ENCODE data around the gene CBFA2T2.

CBFA2T2 gene

GRCh38 chr20:33656010-33656782 is 166.3 kb downstream of the CBFA2T2 start:
- Mint-ChIP-seq H3K4me3 (no peak overlapping the region), H3K9me3 (no peaks in the 10 kb centered on the region), H3K4me1 (ENCODE audit: low read depth) (peaks cover 8% of the 10 kb centered on the region), H3K36me3 (ENCODE audit: low read depth) (peaks cover 10% of the 10 kb centered on the region), H3K27ac (no peak overlapping the region), H3K27me3 (ENCODE audit: low read depth) (no peaks in the 10 kb centered on the region)

- Mint-ChIP-seq H3K27ac (no peak overlapping the region), H3K27me3 (ENCODE audit: low read depth) (no peaks in the 10 kb centered on the region), H3K4me1 (ENCODE audit: low read depth) (peaks cover 4% of the 10 kb centered on the region), H3K9me3 (no peaks in the 10 kb centered on the region), H3K4me3 (no peak overlapping the region), H3K36me3 (ENCODE audit: low read depth) (peaks cover 10% of the 10 kb centered on the region)
Observed at GRCh38 chr20:33656783-33657703, 167.1 kb downstream of the CBFA2T2 start.

GRCh38 chr20:33657704-33658095 is 167.8 kb downstream of the CBFA2T2 start:
- Mint-ChIP-seq H3K4me3 (no peak overlapping the region), H3K36me3 (ENCODE audit: low read depth) (peaks cover 10% of the 10 kb centered on the region), H3K27ac (no peak overlapping the region), H3K4me1 (ENCODE audit: low read depth) (peaks cover 5% of the 10 kb centered on the region), H3K9me3 (no peaks in the 10 kb centered on the region), H3K27me3 (ENCODE audit: low read depth) (no peaks in the 10 kb centered on the region)

GRCh38 chr20:33658510-33658909 is 168.6 kb downstream of the CBFA2T2 start:
- Mint-ChIP-seq H3K27me3 (ENCODE audit: low read depth) (no peaks in the 10 kb centered on the region), H3K4me1 (ENCODE audit: low read depth) (peaks cover 9% of the 10 kb centered on the region), H3K4me3 (no peak overlapping the region), H3K9me3 (no peaks in the 10 kb centered on the region), H3K27ac (no peak overlapping the region), H3K36me3 (ENCODE audit: low read depth) (peaks cover 10% of the 10 kb centered on the region)

GRCh38 chr20:33658929-33659328 is 169.0 kb downstream of the CBFA2T2 start:
- H3K36me3 Mint-ChIP-seq (ENCODE audit: low read depth), result peaks cover 10% of the 10 kb centered on the region
- peaks cover 9% of the 10 kb centered on the region for H3K4me1 Mint-ChIP-seq (ENCODE audit: low read depth)
- no peaks in the 10 kb centered on the region for H3K9me3 Mint-ChIP-seq
- no peaks in the 10 kb centered on the region for H3K27me3 Mint-ChIP-seq (ENCODE audit: low read depth)
- no peak overlapping the region for H3K4me3 Mint-ChIP-seq
- no peak overlapping the region for H3K27ac Mint-ChIP-seq

GRCh38 chr20:33659341-33660034 is 169.6 kb downstream of the CBFA2T2 start:
- H3K36me3 Mint-ChIP-seq (ENCODE audit: low read depth), result peaks cover 12% of the 10 kb centered on the region
- H3K9me3 Mint-ChIP-seq, result no peaks in the 10 kb centered on the region
- no peaks in the 10 kb centered on the region for H3K27me3 Mint-ChIP-seq (ENCODE audit: low read depth)
- no peak overlapping the region for H3K4me3 Mint-ChIP-seq
- H3K27ac Mint-ChIP-seq, result no peak overlapping the region
- peaks cover 12% of the 10 kb centered on the region for H3K4me1 Mint-ChIP-seq (ENCODE audit: low read depth)

- Mint-ChIP-seq H3K27ac (no peak overlapping the region), H3K36me3 (ENCODE audit: low read depth) (peaks cover 14% of the 10 kb centered on the region), H3K9me3 (no peaks in the 10 kb centered on the region), H3K27me3 (ENCODE audit: low read depth) (no peaks in the 10 kb centered on the region), H3K4me1 (ENCODE audit: low read depth) (peaks cover 19% of the 10 kb centered on the region), H3K4me3 (no peak overlapping the region)
Observed at GRCh38 chr20:33660035-33660684, 170.3 kb downstream of the CBFA2T2 start.

- Mint-ChIP-seq H3K4me3 (no peak overlapping the region), H3K27ac (no peak overlapping the region), H3K27me3 (ENCODE audit: low read depth) (no peaks in the 10 kb centered on the region), H3K4me1 (ENCODE audit: low read depth) (peaks cover 23% of the 10 kb centered on the region), H3K9me3 (no peaks in the 10 kb centered on the region), H3K36me3 (ENCODE audit: low read depth) (peaks cover 14% of the 10 kb centered on the region)
Observed at GRCh38 chr20:33660685-33661058, 170.8 kb downstream of the CBFA2T2 start.

GRCh38 chr20:33662172-33662571 is 172.3 kb downstream of the CBFA2T2 start, which contains the start of gene C20orf144:
TSS of gene C20orf144 (plus strand) at chr20:33662327. CDS start at chr20:33662346, 19 bp downstream.
- H3K27ac Mint-ChIP-seq, result peak within 1 kb of the TSS; percentile 89
- H3K4me3 Mint-ChIP-seq, result peak within 1 kb of the TSS; percentile 89
- H3K9me3 Mint-ChIP-seq, result no peaks in the 10 kb centered on the region
- H3K27me3 Mint-ChIP-seq (ENCODE audit: low read depth), result no peaks in the 10 kb centered on the region
- H3K36me3 Mint-ChIP-seq (ENCODE audit: low read depth), result peaks cover 14% of the 10 kb centered on the region
- peaks cover 31% of the 10 kb centered on the region for H3K4me1 Mint-ChIP-seq (ENCODE audit: low read depth)

- Mint-ChIP-seq H3K4me3 (peak overlapping the region; percentile 89), H3K9me3 (no peaks in the 10 kb centered on the region), H3K27me3 (ENCODE audit: low read depth) (no peaks in the 10 kb centered on the region), H3K4me1 (ENCODE audit: low read depth) (peaks cover 37% of the 10 kb centered on the region), H3K36me3 (ENCODE audit: low read depth) (peaks cover 11% of the 10 kb centered on the region), H3K27ac (peak overlapping the region; percentile 91)
Observed at GRCh38 chr20:33663161-33664084, 173.5 kb downstream of the CBFA2T2 start.

- Mint-ChIP-seq H3K36me3 (ENCODE audit: low read depth) (peaks cover 9% of the 10 kb centered on the region), H3K27me3 (ENCODE audit: low read depth) (no peaks in the 10 kb centered on the region), H3K4me3 (peak overlapping the region; percentile 89), H3K4me1 (ENCODE audit: low read depth) (peaks cover 39% of the 10 kb centered on the region), H3K9me3 (no peaks in the 10 kb centered on the region), H3K27ac (peak overlapping the region; percentile 91)
Observed at GRCh38 chr20:33664085-33664761, 174.3 kb downstream of the CBFA2T2 start.

GRCh38 chr20:33664762-33665144 is 174.9 kb downstream of the CBFA2T2 start:
- Mint-ChIP-seq H3K27ac (peak overlapping the region; percentile 91), H3K4me1 (ENCODE audit: low read depth) (peaks cover 40% of the 10 kb centered on the region), H3K9me3 (no peaks in the 10 kb centered on the region), H3K36me3 (ENCODE audit: low read depth) (peaks cover 10% of the 10 kb centered on the region), H3K4me3 (peak overlapping the region; percentile 89), H3K27me3 (ENCODE audit: low read depth) (no peaks in the 10 kb centered on the region)

Data from T-helper 1 cell treated with Interleukin-12 subunit alpha and Interleukin-12 subunit beta and Interleukin-4 antibody, amounts not matched to agents 30 μg/mL and 1 μg/mL, for 36 hours (primary cell).